Measurements from ENCODE around the gene CMTM8.

The CMTM8 gene

DNA sequence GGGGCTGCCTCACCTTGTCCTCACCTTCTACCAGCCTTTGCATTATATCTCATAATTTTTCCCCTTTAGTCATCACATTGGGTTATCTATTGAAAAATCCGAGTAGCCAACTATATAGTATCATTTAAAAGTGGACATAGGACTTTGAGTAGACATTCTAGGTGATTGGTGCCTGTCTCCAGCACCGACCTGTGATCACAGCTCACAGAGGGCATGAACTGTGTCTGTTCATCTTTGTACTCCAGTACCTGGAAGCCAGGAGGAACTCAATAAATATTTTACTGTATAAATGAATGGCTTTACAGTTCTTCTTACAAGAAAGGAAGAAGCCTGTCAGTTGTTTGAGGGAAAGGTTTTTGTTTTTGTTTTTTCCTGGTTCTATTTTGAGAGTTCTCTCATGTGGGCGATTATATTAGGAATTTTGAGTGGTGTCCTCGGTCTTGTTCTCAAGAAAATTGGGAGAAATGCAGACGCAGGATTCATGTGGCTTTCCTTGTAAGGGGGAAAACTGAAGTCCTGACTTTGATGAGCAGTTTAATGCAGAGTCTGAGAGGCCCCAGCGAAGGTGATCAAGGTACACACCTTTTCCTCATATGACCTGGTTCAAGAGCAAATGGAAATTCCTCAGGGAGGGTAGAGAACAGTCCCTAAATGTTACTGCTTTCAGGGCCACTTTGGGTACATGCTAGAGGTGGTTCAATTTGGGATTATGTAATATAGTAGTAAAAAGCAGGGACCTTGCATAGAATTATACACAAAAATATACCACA lies 46.1 kb downstream of the CMTM8 start:
- no peak overlapping the region for H3K4me3 ChIP-seq (ENCODE audit: low read depth, low read length)
- TF ChIP-seq, protein P1, sequence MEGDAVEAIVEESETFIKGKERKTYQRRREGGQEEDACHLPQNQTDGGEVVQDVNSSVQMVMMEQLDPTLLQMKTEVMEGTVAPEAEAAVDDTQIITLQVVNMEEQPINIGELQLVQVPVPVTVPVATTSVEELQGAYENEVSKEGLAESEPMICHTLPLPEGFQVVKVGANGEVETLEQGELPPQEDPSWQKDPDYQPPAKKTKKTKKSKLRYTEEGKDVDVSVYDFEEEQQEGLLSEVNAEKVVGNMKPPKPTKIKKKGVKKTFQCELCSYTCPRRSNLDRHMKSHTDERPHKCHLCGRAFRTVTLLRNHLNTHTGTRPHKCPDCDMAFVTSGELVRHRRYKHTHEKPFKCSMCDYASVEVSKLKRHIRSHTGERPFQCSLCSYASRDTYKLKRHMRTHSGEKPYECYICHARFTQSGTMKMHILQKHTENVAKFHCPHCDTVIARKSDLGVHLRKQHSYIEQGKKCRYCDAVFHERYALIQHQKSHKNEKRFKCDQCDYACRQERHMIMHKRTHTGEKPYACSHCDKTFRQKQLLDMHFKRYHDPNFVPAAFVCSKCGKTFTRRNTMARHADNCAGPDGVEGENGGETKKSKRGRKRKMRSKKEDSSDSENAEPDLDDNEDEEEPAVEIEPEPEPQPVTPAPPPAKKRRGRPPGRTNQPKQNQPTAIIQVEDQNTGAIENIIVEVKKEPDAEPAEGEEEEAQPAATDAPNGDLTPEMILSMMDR (IDR thresholded peaks at IDR 0.05; ENCODE audit: insufficient read depth, low read length, missing control alignments): no peak
- ChIA-PET CTCF (no interaction called here), POLR2A (no interaction called here)
- DNase-seq (ENCODE audit: low read depth, low spot score): no peak

DNA sequence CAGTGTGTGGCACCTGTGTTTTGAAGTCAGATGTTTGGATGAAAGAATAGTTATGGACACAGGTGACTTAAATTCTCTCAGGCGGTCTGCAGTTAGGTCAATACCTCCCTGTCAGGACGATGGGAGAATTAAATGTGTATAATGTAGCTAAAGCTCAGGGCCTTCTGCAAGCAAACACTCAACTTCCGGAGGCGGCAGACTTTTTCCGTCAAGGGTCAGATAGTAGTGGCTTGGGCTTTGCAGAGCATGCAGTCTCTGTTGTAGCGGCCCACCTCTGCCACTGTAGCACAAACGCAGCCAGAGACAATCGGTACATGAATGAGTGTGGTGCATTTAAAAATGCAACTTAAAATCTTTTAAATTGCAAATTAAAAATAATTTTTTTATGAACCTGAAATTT lies 47.4 kb downstream of the CMTM8 start:
- ChIA-PET POLR2A (no interaction called here), CTCF (interaction anchor here (1.1 to 1.6 kb wide), 3 partner anchors 10 to 184 kb away, joined by 4 to 7 read pairs (median 5); no protein-coding TSS in a partner anchor)
- no peak overlapping the region for H3K4me3 ChIP-seq (ENCODE audit: low read depth, low read length)
- TF ChIP-seq, protein P1 (IDR thresholded peaks at IDR 0.05; ENCODE audit: insufficient read depth, low read length, missing control alignments): no peak
- no peak for DNase-seq (ENCODE audit: low read depth, low spot score)

DNA sequence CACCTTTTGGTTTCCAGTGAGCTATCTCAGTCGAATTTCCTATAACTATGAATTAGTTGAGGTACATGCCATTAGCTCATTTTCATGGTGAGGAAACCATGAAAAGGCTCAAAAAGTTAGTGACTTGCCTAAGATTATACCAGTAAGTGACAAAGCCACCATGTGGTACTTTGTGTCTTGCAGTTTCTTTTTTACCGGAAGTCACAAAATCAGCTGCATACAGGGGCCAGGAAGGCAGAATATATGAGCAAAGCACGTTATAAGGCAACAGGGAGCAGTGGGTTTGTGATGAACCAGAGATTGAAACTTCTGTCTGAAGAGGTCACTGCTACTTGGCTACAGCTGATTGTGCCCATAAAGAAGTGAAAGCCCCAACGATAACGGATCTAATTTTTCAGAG lies 50.3 kb downstream of the CMTM8 start:
- no peak overlapping the region for H3K4me3 ChIP-seq (ENCODE audit: low read depth, low read length)
- POLR2A ChIA-PET: no interaction called here
- CTCF ChIA-PET: interaction anchor here (0.9 to 2.0 kb wide), 3 partner anchors 113 to 221 kb away, joined by 3 to 4 read pairs (median 4); no protein-coding TSS in a partner anchor
- TF ChIP-seq, protein P1 (IDR thresholded peaks at IDR 0.05; ENCODE audit: insufficient read depth, low read length, missing control alignments): no peak
- no peak for DNase-seq (ENCODE audit: low read depth, low spot score)

DNA sequence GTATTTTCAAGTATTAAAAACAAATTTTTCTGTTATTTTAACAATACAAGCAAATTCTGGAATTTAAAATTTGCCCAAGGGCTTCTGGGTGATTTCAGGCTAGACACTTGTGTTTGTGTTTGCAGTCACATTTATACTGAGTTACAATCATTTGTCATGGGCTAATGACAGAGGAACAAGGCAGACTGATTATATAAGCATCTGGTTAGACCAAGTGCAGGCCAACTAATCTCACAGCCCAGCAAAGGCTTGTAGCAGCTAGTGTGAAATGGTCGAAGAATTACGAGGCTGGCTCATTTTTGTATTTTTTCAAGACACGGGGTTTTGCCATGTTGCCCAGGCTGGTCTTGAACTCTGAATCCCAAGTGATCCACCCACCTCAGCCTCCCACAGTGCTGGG lies 52.1 kb downstream of the CMTM8 start:
- no peak overlapping the region for H3K4me3 ChIP-seq (ENCODE audit: low read depth, low read length)
- no peak for DNase-seq (ENCODE audit: low read depth, low spot score)
- ChIA-PET POLR2A (no interaction called here), CTCF (interaction anchor here (0.8 kb wide), 1 partner anchor 177 kb away, joined by 3 read pairs; no protein-coding TSS in a partner anchor)
- TF ChIP-seq, protein P1 (IDR thresholded peaks at IDR 0.05; ENCODE audit: insufficient read depth, low read length, missing control alignments): no peak

DNA sequence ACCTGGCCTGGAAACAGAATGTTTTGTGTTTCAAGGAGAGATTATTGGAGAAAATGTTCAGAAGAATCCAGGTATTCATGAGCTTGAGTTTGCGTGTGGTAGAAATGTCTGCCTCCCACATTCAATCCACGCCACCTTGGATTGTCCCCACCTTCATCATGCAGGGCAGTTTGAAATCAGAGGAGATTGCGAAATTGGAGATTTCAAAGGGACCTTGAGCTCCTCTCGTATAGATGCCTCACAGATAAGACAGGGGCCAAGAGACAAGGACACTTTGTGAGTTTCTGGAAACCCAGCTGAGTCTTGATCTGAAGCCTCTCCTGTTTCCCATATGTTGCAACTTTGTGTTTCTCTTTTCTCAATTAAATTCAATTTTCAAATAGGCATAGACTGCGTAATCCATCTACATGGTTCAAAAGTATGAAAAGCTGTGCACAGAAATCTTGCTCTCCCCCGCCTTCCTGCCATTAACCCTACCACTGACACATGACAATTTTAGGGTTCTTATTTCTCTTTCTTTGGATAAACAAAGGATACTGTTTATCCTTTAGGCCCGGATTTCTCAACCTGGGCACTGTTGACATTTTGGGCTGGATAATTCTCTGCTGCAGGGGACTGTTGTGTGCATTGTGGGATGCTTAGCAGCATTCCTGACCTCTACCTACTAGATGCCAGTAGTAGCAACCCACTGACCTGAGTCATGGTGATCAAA lies 53.8 kb downstream of the CMTM8 start:
- CTCF ChIA-PET: no interaction called here
- POLR2A ChIA-PET: no interaction called here
- TF ChIP-seq, protein P1 (IDR thresholded peaks at IDR 0.05; ENCODE audit: insufficient read depth, low read length, missing control alignments): no peak

DNA sequence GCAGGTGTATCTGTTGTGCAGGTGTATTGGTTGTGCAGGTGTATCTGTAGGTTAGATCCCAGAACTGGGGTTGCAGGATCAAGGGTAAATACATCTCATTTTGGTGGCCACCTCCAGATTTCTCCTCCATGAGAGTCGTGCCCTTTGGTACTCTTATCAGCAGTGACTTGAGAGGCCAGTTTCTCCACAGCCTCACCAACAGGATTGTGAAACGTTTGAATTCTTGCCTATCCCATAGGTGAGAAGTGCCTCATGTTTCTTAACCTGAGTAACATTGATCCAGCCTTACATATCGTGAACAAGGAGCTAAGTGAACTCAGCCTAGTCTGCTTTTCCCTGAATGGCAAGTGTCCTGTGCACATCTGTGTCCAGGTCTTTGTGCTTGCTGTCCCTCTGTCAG lies 55.4 kb downstream of the CMTM8 start:
- TF ChIP-seq, protein P1 (IDR thresholded peaks at IDR 0.05; ENCODE audit: insufficient read depth, low read length, missing control alignments): no peak
- no peak for DNase-seq (ENCODE audit: low read depth, low spot score)
- ChIA-PET CTCF (interaction anchor here (1.4 kb wide), 1 partner anchor 14 kb away, joined by 3 read pairs; no protein-coding TSS in a partner anchor), POLR2A (no interaction called here)
- H3K4me3 ChIP-seq (ENCODE audit: low read depth, low read length): no peak overlapping the region

More for the DNA sequence above, 53.8 kb downstream of the CMTM8 start:
- H3K4me3 ChIP-seq (ENCODE audit: low read depth, low read length): no peak overlapping the region
- no peak for DNase-seq (ENCODE audit: low read depth, low spot score)
